IPS-NIHi7 (cell line): ENCODE data around the gene CTBP1.
"Not testable (repeated sequence)": the region's sequence is repeated elsewhere in the genome, so short reads cannot be mapped to it uniquely, and the experiment has no call there.

ENCODE experiments used
- DNase-seq: peaks from one replicate; pipeline ENCODE4 v3.0.0; 2012; ENCODE audit warnings: mixed read lengths; ENCODE audit errors: extremely low spot score

The CTBP1 gene

GRCh38 chr4:1248245-1249147 lies at the start of gene CTBP1:
TSS of gene CTBP1 (minus strand) at chr4:1249130. CDS start at chr4:1241331, 7,799 bp downstream.
- DNase-seq = peak; percentile 97

GRCh38 chr4:1298461-1298860 lies 49.5 kb upstream of the CTBP1 start:
- DNase-seq = no peak

GRCh38 chr4:1297456-1298325 lies 48.8 kb upstream of the CTBP1 start:
- no peak for DNase-seq

- no peak for DNase-seq
Observed at GRCh38 chr4:1297023-1297395, 48.1 kb upstream of the CTBP1 start.

- no peak for DNase-seq
Observed at GRCh38 chr4:1296324-1297022, 47.5 kb upstream of the CTBP1 start.

GRCh38 chr4:1295405-1296055 lies 46.6 kb upstream of the CTBP1 start:
- DNase-seq = no peak

GRCh38 chr4:1294891-1295290 lies 46.0 kb upstream of the CTBP1 start:
- no peak for DNase-seq

- no peak for DNase-seq
Observed at GRCh38 chr4:1294424-1294823, 45.5 kb upstream of the CTBP1 start.

- no peak for DNase-seq
Observed at GRCh38 chr4:1293991-1294390, 45.1 kb upstream of the CTBP1 start.

- no peak for DNase-seq
Observed at GRCh38 chr4:1293531-1293941, 44.6 kb upstream of the CTBP1 start.

- DNase-seq = not testable (repeated sequence)
Observed at GRCh38 chr4:1292703-1293011, 43.7 kb upstream of the CTBP1 start.

GRCh38 chr4:1291996-1292702 lies 43.2 kb upstream of the CTBP1 start:
- no peak for DNase-seq

- no peak for DNase-seq
Observed at GRCh38 chr4:1291091-1291490, 42.2 kb upstream of the CTBP1 start.

GRCh38 chr4:1290165-1290977 lies 41.4 kb upstream of the CTBP1 start:
- DNase-seq = no peak

GRCh38 chr4:1289207-1290164 lies 40.6 kb upstream of the CTBP1 start, which contains the start of gene MAEA:
TSS of gene MAEA (plus strand) at chr4:1289891. CDS start at chr4:1289914, 23 bp downstream.
- peak; percentile 100 for DNase-seq

GRCh38 chr4:1288786-1289185 lies 39.9 kb upstream of the CTBP1 start:
- no peak for DNase-seq

- peak; percentile 38 for DNase-seq
Observed at GRCh38 chr4:1285790-1286553, 37.0 kb upstream of the CTBP1 start.

- no peak for DNase-seq
Observed at GRCh38 chr4:1285151-1285789, 36.3 kb upstream of the CTBP1 start.
